Ishikawa (cell line): ENCODE data around the gene NEK10.

Source experiments
- CEBPB ChIP-seq: IDR thresholded peaks from 2 replicates; pipeline ENCODE4 v1.6.1; 2012
- CREB1 ChIP-seq: IDR thresholded peaks from 2 replicates; pipeline ENCODE4 v1.6.1; 2012; ENCODE audit warnings: low read depth
- EGR1 ChIP-seq: IDR thresholded peaks from 2 replicates; pipeline ENCODE4 v1.6.1; 2012
- EP300 ChIP-seq: IDR thresholded peaks from 2 replicates; pipeline ENCODE4 v1.6.1; 2012; ENCODE audit warnings: borderline replicate concordance
- FOXM1 ChIP-seq: IDR thresholded peaks from 2 replicates; pipeline ENCODE4 v1.6.1; 2012; ENCODE audit warnings: low read depth, borderline replicate concordance
- MAX ChIP-seq: IDR thresholded peaks from 2 replicates; pipeline ENCODE4 v1.6.1; 2012
- NFIC ChIP-seq: IDR thresholded peaks from 2 replicates; pipeline ENCODE4 v1.6.1; 2012
- RAD21 ChIP-seq: IDR thresholded peaks from 2 replicates; pipeline ENCODE4 v1.6.1; 2012; ENCODE audit warnings: low read depth
- REST ChIP-seq: IDR thresholded peaks from 2 replicates; pipeline ENCODE4 v1.6.1; 2012; ENCODE audit warnings: low read depth, mild to moderate bottlenecking
- TAF1 ChIP-seq: IDR thresholded peaks from 2 replicates; pipeline ENCODE4 v1.6.1; 2012; ENCODE audit warnings: low read depth, mild to moderate bottlenecking
- TCF12 ChIP-seq: IDR thresholded peaks from 2 replicates; pipeline ENCODE4 v1.6.1; 2012; ENCODE audit warnings: low read depth
- TEAD4 ChIP-seq: IDR thresholded peaks from 2 replicates; pipeline ENCODE4 v1.6.1; 2012
- USF1 ChIP-seq: IDR thresholded peaks from 2 replicates; pipeline ENCODE4 v1.6.1; 2012
- YY1 ChIP-seq: IDR thresholded peaks from 2 replicates; pipeline ENCODE4 v1.6.1; 2012; ENCODE audit warnings: low read depth
- ZBTB7A ChIP-seq: IDR thresholded peaks from 2 replicates; pipeline ENCODE4 v1.6.1; 2012; ENCODE audit warnings: low read depth

The NEK10 gene

GRCh38 chr3:27325419-27325818, 43.8 kb downstream of the NEK10 start:
- TF ChIP-seq YY1 (no peak), TAF1 (no peak), CREB1 (no peak), MAX (no peak), REST (no peak), NFIC (no peak), CEBPB (no peak), USF1 (no peak), EGR1 (no peak), EP300 (no peak), TCF12 (no peak), RAD21 (no peak), FOXM1 (no peak), ZBTB7A (no peak)

- no peak for TF ChIP-seq CEBPB
- no peak for TF ChIP-seq TAF1
Measured at GRCh38 chr3:27324686-27325085, 44.5 kb downstream of the NEK10 start.

GRCh38 chr3:27323087-27323570, 46.1 kb downstream of the NEK10 start:
- no peak for TF ChIP-seq NFIC
- no peak for TF ChIP-seq REST

GRCh38 chr3:27322634-27323033, 46.5 kb downstream of the NEK10 start:
- TF ChIP-seq NFIC (no peak), CREB1 (no peak), YY1 (no peak)

GRCh38 chr3:27319847-27320526, 49.2 kb downstream of the NEK10 start:
- no peak for TF ChIP-seq USF1
- TF ChIP-seq NFIC = no peak
- no peak for TF ChIP-seq REST
- no peak for TF ChIP-seq ZBTB7A
- TF ChIP-seq TAF1 = no peak

GRCh38 chr3:27319304-27319703, 49.9 kb downstream of the NEK10 start:
- TF ChIP-seq CREB1 (no peak), RAD21 (no peak), EGR1 (no peak), TEAD4 (no peak), TCF12 (no peak), CEBPB (no peak), FOXM1 (no peak), MAX (no peak), NFIC (no peak), ZBTB7A (no peak), TAF1 (no peak), EP300 (no peak), USF1 (no peak), YY1 (no peak), REST (no peak)
